ENCODE measurements around the gene APP. TPM values are rescaled to one million over a fixed set of nuclear protein-coding genes. Genes with fewer than 3 reads are reported as not detected.

Gene APP
- total RNA-seq, 2 experiments from 2014 or later, result 39.3 to 39.4 TPM

DNA sequence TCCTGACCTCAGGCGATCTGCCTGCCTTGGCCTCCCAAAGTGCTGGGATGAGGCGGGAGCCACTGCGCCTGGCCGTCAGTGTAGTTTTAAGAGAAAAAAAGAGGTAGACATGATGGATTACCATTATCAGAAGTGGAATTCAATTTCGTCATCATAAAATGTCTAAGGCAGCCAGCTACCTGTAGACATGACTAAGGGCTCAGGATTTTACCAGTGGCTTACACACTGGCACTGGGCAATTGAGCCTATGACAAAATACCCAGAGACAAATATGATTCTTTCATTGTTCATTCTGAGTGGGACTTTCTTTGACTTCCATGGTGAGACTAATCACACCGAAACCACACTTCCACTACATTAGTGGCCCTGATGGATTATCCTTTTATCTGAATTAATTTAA, 254.3 kb downstream of the APP start:
- intact Hi-C loops (cut with micrococcal nuclease), result no loop called here
- DNase-seq (no peak), ATAC-seq (no peak)
- CTCF ChIA-PET, result no interaction called here
- no peaks in the 10 kb centered on the region for H3K27me3 Mint-ChIP-seq
- POLR2A ChIA-PET, result no interaction called here
- no peak overlapping the region for H3K27ac Mint-ChIP-seq
- TF ChIP-seq, protein P1, sequence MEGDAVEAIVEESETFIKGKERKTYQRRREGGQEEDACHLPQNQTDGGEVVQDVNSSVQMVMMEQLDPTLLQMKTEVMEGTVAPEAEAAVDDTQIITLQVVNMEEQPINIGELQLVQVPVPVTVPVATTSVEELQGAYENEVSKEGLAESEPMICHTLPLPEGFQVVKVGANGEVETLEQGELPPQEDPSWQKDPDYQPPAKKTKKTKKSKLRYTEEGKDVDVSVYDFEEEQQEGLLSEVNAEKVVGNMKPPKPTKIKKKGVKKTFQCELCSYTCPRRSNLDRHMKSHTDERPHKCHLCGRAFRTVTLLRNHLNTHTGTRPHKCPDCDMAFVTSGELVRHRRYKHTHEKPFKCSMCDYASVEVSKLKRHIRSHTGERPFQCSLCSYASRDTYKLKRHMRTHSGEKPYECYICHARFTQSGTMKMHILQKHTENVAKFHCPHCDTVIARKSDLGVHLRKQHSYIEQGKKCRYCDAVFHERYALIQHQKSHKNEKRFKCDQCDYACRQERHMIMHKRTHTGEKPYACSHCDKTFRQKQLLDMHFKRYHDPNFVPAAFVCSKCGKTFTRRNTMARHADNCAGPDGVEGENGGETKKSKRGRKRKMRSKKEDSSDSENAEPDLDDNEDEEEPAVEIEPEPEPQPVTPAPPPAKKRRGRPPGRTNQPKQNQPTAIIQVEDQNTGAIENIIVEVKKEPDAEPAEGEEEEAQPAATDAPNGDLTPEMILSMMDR (IDR thresholded peaks at IDR 0.05), result no peak
- H3K4me3 Mint-ChIP-seq, result no peak overlapping the region
- peaks cover 4% of the 10 kb centered on the region for H3K9me3 Mint-ChIP-seq
- H3K4me1 Mint-ChIP-seq (ENCODE audit: low read depth), result no peaks in the 10 kb centered on the region
- peaks cover 7% of the 10 kb centered on the region for H3K36me3 Mint-ChIP-seq (ENCODE audit: low read depth)

DNA sequence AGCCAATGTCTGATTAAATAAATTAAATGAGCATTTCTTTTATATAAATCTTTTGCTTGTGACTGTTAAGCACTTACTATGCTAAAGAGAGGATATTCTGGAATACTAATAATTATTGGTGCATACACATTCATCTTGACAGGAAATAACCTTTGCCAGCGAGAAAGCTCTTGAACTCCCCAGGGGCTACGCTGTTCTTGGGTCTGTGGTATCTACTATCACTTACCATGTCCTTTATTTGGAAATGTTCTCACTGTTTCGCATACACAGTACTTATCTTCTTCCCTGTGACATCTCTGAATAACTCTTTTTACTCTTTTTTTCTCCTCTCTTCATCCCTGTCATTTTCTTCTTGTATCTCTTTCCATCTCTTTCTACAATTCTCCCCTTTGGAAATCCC, 257.1 kb downstream of the APP start:
- no peak for DNase-seq
- ATAC-seq, result no peak
- TF ChIP-seq, protein P1 (IDR thresholded peaks at IDR 0.05), result no peak
- ChIA-PET POLR2A (no interaction called here), CTCF (no interaction called here)
- peaks cover 7% of the 10 kb centered on the region for H3K36me3 Mint-ChIP-seq (ENCODE audit: low read depth)
- no peaks in the 10 kb centered on the region for H3K4me1 Mint-ChIP-seq (ENCODE audit: low read depth)
- H3K4me3 Mint-ChIP-seq, result no peak overlapping the region
- no peaks in the 10 kb centered on the region for H3K27me3 Mint-ChIP-seq
- intact Hi-C loops (cut with micrococcal nuclease), result no loop called here
- H3K27ac Mint-ChIP-seq, result no peak overlapping the region
- H3K9me3 Mint-ChIP-seq, result peaks cover 4% of the 10 kb centered on the region

DNA sequence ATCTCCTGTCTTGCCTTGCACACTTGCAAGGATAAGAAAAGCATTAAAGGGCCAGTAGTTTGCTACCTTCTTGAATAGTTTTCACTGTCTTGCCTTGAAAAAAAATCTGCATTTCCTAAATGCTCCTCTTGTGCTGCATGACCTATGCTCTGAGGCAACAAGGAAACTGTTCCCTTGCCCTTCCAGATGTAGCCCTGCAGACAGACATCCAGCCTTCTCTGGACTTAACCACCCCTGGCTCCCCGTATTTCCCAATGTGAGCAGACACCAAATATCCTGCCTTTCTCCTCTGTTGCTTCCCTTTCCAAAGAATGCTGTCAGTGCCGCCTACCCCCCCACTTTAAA, 258.2 kb downstream of the APP start:
- ChIA-PET CTCF (interaction anchor here (1.1 kb wide), 1 partner anchor 17 kb away, joined by 3 read pairs; no protein-coding TSS in a partner anchor), POLR2A (no interaction called here)
- Mint-ChIP-seq H3K4me3 (no peak overlapping the region), H3K36me3 (ENCODE audit: low read depth) (no peaks in the 10 kb centered on the region), H3K27ac (no peak overlapping the region), H3K27me3 (no peaks in the 10 kb centered on the region), H3K4me1 (ENCODE audit: low read depth) (no peaks in the 10 kb centered on the region), H3K9me3 (no peaks in the 10 kb centered on the region)
- DNase-seq, result no peak
- TF ChIP-seq, protein P1 (IDR thresholded peaks at IDR 0.05), result no peak
- intact Hi-C loops (cut with micrococcal nuclease), result no loop called here
- ATAC-seq, result no peak

DNA sequence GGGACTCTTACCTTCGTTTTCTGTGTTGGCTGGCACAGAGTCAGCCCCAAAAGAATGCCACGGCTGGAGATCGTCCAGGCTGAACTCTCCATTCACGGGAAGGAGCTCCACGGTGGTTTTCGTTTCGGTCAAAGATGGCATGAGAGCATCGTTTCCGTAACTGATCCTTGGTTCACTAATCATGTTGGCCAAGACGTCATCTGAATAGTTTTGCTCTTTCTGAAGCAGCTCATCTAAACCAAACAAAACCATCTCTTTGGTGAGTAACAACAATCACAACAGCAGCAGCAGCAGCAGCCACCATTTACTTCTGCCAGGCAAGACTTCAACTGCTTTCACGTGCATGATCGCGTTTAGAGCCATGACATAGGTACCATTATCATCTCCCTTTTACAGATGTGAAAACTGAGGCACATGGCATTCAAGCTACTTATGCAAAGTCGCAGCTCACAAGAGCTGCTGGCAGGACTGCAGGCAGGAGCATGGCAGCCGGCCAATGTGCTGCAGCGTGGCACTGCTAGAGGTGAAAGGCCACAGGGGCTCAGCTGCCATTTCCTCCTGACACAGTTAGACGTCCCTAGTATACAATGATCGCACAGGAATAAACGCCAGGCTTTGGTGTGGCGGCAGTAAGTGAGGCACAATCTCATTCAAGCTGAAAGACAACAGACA, 258.7 kb downstream of the APP start:
- Mint-ChIP-seq H3K36me3 (ENCODE audit: low read depth) (no peaks in the 10 kb centered on the region), H3K4me3 (no peak overlapping the region), H3K27me3 (no peaks in the 10 kb centered on the region), H3K9me3 (no peaks in the 10 kb centered on the region), H3K27ac (no peak overlapping the region), H3K4me1 (ENCODE audit: low read depth) (no peaks in the 10 kb centered on the region)
- ChIA-PET CTCF (interaction anchor here (1.1 kb wide), 1 partner anchor 16 kb away, joined by 3 read pairs; no protein-coding TSS in a partner anchor), POLR2A (no interaction called here)
- intact Hi-C loops (cut with micrococcal nuclease), result no loop called here
- ATAC-seq, result no peak
- TF ChIP-seq, protein P1 (IDR thresholded peaks at IDR 0.05), result no peak
- DNase-seq, result no peak

DNA sequence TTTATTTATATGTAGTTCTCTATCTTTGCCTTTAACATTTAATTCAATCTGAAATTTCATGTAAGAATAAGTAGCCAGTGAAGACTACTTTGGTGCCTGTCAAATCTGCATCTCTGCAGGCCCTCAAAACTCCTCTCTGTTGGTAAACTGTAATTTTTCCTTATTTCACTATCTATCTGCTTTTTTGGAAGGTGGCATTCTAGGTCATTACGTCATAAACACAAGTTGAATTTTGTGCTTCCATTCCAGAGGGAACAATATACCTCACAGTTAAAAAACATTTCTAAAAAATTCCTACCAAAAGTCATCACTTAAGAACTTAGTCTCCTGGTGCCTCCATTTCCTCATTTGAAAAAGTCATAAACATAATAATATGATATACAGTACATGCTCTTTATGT, 259.8 kb downstream of the APP start:
- ChIA-PET POLR2A (no interaction called here), CTCF (interaction anchor here (0.7 kb wide), 1 partner anchor 10 kb away, joined by 3 read pairs; no protein-coding TSS in a partner anchor)
- TF ChIP-seq, protein P1 (IDR thresholded peaks at IDR 0.05), result no peak
- Mint-ChIP-seq H3K27ac (no peak overlapping the region), H3K4me3 (no peak overlapping the region), H3K36me3 (ENCODE audit: low read depth) (no peaks in the 10 kb centered on the region), H3K27me3 (no peaks in the 10 kb centered on the region), H3K4me1 (ENCODE audit: low read depth) (no peaks in the 10 kb centered on the region), H3K9me3 (no peaks in the 10 kb centered on the region)
- intact Hi-C loops (cut with micrococcal nuclease), result no loop called here
- ATAC-seq, result no peak
- no peak for DNase-seq

All from activated CD8-positive, alpha-beta T cell treated with anti-CD3 and anti-CD28 coated beads for 36 hours (primary cell).